Measurements from ENCODE around the gene ZNF239.
A peak's percentile ranks its signal among the peaks of the same experiment; 100 is the strongest.
"Not testable (repeated sequence)": the region's sequence is repeated elsewhere in the genome, so short reads cannot be mapped to it uniquely, and the experiment has no call there.

Gene ZNF239

DNA sequence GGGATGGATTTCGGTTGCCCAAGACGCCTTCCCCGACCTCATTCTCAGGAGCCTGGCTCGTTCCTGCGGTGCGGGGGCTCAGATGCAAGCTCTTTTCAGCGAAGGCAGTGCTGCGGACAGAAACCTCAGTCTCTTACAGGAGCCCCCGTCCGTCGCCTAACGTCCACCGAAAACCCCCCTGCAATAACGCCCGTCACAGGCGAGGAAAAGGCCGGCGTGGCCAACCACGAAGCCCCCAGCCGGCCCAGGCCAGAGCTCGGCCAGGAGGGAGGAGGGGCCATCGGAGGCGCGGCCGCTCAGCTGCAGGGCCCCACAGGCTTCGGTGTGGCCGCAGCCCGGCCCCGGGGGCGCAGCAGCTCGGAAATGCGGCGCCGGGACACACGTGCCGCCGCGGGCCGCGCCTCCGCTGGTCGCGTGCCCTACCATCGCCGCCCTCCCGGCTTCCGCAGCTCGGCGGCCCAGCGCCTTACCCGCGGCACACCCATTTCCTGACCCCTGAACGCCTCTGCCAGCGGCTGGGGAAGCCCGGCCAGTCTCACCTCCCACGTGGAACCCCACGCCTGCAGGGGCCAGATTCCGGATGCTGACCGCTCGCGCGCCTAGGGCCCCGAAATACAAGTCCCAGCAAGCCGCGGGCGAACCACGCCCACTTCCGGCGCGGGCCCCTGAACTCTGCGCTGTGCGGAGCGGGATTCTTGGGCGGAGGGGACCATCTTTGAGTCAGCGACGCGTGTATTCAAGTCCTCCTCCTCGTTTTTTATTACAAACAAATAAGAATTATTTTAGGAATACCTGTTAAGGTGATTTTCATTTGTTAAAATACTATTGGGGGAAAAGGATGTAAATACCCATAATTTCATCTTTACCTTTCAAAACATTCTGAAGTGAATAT lies at the start of gene ZNF239:
ZNF239 (minus strand) TSS at position 616 of the 892 bp plus-strand sequence. CDS start 16,537 bp downstream, outside the sequence.
- DNase-seq = peak; percentile 79

DNA sequence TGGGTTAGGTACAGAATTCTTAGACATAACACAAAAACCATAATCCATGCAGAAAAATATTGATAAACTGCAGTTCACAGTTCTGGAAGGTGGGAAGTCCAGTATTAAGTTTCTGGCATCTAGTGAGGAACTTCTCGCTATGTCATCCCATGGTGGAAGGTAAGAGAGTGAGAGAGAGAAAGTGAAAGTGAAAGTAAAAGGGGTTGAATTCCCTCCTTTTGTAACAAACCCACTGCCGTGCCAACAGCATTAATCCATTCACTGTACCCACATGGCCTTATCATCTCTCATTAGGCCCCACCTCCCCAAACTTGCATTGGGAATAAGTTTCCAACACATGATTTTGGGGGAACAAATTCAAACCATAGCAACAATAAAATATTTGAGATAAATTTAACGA lies 48.9 kb upstream of the ZNF239 start:
- DNase-seq = no peak

DNA sequence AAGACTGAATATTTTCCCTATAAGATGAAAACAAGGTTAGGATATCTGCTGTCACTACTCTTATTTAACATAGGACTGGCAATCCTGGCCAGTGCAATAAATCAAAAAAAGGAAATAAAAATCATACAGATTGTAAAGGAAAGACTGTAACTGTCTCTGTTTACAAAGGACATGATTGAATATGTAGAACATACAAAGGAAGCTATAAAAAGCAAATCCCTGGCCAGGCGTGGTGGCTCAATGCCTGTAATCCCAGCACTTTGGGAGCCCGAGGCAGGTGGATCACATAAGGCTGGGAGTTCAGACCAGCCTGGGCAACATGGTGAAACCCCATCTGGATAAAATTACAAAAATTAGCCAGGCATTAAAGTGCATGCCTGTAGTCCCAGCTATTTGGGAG lies 47.6 kb upstream of the ZNF239 start:
- DNase-seq = no peak

DNA sequence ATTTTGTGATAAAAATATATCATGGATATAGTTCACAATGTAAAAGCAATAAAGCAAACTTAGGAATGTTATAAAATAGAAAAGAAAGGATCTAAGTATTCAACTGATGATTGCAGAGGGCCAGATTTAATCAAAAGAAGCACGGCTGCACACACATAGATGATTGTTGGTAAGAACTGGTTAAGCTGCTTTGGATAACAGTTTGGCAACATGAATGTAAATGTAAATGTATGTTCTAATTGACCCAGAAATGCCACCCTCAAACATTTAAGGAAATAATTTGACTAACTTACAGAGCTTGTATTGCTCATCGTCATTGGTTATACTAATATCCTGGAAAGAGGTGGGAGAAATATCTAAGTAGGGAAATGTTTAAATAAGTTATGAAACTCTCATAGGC lies 45.0 kb upstream of the ZNF239 start:
- no peak for DNase-seq

DNA sequence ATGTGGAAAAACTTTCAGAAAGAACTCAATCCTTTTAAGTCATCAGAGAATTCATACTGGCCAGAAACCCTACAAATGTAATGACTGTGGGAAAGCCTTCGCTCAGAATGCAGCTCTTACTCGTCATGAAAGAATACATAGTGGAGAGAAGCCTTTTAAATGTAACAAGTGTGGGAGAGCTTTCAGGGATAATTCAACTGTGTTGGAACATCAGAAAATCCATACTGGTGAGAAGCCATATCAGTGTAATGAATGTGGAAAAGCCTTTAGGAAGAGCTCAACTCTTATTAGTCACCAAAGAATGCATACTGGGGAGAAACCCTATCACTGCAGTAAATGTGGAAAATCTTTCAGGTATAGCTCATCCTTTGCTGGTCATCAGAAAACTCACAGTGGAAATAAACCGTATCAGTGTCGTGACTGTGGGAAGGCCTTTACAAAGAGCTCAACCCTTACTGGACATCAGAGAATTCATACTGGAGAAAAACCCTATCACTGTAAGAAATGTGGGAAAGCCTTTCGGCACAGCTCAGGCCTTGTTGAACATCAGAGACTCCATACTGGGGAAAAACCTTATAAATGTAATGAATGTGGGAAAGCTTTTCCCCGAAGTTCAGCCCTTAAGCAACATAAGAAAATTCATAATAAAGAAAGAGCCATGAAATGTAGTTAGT lies 42.4 kb upstream of the ZNF239 start:
- DNase-seq = no peak

DNA sequence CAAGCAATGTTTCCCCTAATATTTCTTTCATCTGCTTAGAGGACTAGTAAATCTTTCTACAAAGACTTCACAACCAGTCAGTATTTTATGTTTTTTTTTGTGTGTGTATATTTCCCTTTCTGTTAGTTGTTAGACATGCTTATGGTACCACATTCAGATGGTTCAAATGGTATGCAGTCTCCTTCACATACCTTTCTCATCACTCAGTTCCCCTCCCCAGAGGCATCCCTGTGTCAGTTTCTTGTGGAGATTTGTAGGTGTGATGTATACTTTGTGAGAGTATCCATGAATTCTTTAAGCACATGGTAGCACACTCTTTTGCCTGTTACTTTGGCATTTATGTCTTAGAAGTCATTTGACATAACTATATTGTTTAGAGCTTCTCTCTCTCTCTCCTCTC lies 36.2 kb upstream of the ZNF239 start:
- DNase-seq = no peak

DNA sequence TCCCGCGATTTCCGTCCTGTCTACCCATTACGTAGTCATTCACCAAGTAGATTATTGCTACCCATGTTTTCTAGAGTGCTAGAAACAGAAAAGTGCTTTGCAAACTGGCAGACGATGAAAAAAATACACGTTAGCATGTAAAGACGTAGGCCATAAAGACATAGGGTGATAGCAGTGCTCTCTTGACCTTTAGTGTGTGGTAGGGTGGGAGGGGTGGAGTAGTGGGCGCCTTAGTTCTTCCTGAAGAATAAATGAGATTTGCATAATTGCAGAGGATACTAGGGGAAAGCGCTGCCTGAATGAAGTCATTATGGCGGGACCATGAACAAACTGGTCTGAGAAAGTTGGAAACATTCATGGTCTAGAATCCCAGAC lies 32.8 kb upstream of the ZNF239 start:
- no peak for DNase-seq

DNA sequence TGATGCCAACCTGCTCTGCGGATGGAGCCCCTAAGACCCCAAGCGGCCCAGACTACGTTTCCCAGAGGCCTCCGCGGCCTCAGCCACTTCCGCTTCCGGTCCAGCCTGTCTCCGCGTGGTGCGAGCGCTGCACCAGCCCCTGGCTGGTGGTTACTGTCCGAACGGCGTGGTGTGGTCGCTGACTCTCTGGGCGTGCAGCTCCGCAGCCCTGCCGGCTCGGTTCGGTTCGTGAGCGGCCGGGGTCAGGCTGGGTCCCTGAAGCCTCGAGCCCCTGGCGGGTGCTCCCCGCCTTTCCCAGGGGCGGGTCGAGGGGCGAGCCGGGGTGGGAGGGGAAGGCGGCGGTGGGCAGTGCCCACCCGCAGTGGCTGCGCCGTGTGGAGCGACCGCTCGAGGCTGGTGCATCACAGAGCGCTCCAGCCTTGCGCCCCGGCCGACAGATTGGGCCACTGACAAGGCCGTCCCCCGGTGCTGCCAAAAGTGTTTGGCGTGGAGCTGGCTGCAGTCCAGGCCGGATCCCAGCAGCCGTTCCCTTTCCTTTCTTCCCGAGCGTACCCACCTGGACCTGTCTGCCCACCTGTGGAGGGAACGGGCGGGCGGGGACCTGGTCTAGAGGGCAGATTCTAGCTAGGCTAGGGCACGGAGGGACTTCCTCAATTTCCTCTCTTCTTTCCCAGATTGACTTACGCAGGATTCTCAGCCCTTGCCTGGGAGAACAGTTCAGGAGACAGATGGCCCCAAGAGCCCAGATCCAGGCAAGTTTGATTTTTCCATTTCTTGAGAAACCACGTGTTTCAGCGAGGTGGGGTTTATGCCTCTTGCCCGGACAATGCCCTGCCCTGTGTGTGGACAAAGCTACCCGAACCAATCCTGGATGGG lies 32.1 kb upstream of the ZNF239 start, which contains the start of gene ZNF485:
ZNF485 (plus strand) TSS at position 116 of the 876 bp plus-strand sequence; CDS start at position 729, 613 bp downstream.
- peak; percentile 51 for DNase-seq

DNA sequence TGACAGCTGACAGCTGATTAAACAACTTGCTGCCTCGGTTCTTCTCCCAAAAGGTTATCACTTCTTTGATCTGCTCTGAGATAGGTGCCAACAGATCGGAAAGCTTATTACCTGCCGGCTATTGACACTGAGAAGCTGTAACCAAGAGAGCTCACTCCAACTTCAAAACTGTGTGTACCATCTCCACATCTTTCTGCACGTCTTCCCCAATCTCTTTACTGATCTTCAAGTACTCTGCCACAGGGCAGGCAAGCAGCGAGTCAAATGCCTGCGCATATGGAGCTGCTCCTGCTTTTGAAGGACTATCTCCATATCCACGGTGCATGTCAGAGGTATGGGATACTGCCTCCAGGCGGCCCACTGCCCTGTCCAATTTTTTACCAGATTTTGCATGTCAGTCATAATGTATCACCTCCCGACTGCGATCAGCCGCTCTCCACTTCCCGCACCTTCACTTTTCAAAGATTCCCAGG lies 31.5 kb upstream of the ZNF239 start:
- no peak for DNase-seq

DNA sequence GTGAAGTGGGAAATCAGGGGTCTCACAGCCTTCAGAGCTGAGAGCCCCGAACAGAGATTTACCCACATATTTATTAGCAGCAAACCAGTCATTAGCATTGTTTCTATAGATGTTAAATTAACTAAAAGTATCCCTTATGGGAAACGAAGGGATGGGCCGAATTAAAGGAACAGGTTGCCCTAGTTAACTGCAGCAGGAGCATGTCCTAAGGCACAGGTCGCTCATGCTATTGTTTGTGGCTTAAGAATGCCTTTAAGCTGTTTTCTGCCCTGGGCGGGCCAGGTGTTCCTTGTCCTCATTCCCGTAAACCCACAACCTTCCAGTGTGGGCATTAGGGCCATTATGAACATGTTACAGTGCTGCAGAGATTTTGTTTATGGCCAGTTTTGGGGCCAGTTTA lies 27.2 kb upstream of the ZNF239 start:
- not testable (repeated sequence) for DNase-seq

DNA sequence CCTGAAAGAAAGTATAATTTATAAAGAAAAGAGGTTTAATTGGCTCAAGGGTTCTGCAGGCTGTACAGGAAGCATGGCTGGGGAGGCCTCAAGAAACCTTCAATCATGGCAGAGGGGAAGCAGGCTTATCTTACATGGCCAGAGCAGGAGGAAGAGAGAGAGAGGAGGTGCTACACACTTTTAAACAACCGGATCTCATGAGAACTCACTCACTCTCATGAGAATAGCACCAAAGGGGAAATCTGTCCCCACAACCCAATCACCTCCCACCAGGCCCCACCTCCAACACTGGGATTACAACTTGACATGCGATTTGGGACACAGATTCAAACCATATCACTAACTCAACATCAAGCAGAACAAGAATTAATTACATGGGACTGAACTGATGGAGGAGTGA lies 24.9 kb upstream of the ZNF239 start:
- no peak for DNase-seq

DNA sequence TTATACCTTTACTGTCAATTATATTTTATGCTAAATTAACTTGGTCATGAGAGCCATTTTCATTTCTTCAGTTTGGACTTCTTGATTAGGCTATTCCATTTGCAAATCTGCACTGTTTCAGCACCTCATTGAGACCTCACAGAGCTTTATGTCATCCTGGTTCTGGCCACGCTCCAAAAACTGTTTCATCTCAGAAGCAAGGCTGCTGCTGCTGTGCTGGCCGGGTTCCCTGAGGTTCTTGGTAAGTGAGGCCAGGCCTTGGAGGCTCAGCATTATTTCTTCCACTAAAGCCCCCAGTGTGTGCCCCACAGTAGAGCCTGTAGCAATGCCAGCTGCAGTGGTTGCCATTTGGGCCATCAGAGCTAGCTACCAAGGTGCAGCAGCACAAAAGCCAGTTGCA lies 24.0 kb upstream of the ZNF239 start:
- no peak for DNase-seq

DNA sequence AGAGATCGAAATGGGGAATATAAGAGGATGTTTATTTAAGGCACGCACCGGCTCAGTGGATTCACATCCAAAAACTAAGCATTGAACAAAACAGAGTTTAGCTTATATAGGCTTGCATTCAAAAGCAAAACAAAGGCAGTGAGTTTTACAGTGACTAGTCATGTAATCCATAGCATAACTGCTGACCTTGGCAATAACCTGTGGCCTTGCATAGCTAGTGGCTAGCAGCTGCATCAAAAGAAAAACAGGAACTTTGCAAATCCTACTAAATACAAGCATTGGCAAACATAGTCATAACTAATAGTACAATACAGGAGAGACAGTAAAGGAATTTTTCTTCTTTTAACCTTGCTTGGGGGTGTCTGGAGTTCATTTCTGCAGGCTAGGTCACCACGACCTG lies 22.1 kb upstream of the ZNF239 start:
- DNase-seq = no peak

DNA sequence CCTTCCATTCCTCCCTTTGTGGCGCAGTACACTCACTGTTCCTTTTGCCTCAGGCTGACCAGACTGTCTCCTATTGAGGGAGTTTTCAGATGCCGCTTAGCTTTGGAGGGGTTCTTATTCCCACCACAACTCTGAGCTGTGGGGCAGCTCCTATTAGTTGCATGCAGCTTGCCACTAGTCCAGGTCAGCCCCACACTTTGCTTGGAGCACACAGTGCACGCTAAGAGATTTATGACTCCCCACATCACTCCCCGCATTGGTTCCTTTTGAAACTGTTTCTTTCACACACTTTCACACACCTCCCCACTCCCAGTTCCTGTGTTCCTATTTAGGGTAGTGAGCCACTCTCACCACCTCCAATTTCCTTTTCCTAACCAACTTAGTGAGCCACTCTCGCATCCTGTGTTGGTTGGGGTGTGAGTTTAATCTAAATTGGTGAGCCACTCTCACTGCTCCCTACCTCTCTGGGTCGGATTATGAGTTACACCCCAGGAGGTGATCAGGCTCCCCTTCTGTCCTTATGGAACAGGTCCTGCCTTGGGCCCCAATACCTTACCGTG lies 21.4 kb upstream of the ZNF239 start:
- no peak for DNase-seq

DNA sequence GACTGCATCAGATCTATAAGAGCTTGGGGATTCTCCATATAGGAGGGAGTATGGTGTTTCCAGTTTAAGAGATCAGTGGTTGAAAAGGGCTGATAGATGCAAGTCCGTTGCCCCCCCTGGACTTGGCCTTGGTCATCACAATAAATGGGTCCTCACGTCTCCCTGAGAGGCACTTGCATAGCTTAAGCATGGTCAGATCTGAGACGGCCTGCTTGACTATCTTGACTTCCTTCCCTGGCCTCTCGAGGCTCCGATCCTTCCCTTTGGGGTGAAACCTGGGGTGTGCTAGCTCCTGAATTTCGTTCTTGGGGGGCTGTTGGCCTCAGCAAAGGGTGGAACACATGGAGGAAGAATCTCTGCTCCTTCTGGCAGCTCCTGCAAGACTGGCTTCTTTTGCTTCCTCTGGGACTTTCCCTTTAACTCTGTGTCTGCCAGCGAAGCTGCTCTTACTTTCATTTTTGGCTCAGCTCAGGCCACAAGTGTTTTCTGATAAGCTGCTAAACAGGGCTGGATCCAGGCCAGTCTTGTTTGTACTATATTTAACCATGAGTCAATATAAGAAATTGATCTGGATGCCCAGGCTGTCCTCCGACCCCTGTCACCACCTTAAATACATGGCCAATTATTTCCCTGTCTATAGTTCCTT lies 20.7 kb upstream of the ZNF239 start:
- DNase-seq = peak; percentile 9

DNA sequence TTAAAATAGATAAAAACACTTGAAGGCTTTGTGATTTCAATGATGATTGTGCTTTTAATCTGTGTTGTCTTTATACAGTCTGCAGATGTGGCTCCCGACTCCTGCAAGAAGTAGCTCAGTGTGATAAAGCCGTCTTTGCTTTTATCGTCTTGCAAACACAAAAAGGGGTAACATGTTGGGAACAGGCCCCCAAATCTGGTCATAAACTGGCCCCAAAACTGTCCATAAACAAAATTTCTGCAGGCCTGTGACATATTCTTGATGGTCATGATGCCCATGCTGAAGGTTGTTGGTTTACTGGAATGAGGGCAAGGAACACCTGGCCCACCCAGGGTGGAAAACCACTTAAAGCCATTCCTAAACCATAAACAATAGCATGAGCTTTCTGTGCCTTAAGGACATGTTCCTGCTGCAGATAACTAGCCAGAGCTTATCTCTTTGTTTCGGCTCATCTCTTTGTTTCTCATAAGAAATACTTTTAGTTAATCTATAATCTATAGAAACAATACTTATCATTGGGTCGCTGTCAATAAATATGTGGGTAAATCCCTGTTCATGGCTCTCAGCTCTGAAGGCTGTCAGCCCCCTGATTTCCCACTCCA lies 17.0 kb upstream of the ZNF239 start:
- DNase-seq = no peak

DNA sequence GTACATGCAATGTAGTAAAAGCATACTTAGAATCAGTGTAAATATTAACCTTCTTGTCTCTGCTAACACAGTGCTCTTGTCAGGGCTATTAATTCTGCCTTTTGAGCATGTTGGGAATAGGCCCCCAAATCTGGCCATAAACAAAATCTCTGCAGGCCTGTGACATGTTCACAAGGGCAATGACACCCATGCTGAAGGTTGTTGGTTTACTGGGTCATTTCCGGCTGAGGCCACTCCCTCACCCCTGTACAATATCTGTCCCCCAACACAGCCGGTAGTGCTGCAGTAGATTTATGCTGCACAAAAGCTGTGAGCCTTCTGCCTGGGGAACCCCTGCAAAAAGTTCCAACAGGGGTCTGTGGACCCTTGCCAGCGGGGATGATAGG lies 12.3 kb upstream of the ZNF239 start:
- not testable (repeated sequence) for DNase-seq

DNA sequence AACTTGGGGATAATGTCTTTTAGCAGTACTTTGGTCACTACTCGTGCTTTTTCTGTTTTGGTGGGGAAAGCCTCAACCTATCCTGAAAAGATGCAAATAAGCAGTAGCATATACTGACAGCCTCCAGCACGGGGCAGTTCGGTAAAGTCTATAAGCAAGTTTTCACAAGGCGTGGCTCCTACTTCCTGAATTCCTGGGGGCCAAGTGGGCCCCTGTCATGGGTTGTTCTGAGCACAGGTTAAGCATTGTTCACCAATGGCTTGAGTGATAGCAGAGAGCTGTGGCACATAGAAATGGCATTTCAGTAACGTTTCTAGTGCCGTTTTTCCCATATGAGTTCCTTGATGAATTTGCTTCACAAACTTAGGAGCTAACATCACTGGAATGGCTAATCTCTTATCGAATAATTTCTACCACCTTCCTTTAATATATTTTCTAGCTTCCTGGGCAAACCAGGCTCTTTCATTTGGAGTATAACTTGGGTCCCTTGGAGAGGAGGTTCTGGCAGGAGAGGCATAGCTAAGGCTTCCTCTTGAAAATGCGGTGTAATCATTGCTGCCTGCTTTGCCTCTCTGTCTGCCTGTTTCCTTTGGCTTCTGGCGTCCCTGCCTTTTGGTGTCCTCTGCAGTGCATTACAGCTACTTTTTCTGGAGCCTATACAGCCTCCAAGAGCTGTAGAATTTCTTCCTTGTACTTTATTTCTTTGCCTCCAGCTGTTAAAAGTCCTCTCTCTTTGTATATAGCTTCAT lies 11.7 kb upstream of the ZNF239 start:
- DNase-seq = no peak

DNA sequence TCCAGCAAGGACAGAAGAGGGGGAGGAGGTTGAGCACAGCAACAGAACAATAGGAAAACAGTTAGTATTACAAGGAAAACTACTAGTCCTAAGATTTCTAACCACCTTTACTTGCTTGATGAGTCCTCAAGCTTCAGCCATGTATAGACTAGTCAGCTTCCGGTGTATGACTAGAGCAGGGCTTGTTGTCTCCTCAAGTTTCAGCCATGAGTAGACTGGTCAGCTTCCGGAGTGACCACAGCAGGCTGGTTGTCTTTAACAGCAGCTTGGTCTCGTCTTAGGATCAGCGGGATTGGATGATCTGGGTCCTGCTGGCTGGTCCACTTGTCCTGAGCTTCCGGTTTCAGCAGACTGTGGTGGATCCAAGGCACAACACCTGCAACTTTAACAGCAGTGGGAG lies 10.6 kb upstream of the ZNF239 start:
- DNase-seq = no peak

DNA sequence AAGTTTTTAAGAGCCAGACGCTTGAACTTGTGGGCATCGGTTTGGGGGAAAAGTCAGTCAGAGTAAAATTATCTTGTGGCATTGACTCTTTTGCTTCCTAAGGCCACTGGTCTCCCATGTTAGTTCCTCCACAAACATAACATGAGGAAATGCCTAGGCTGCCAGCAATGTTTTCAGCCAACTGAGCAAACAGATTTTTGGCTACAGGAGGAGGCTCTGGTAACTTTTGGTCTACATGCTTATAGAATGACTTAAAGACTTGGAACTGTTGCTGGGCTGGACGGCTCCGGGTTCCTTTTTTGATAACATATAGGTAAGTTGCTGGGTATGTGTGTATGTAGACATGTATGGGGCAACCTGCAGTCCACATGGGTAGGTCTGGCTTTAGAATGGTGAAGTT lies 9.6 kb upstream of the ZNF239 start:
- no peak for DNase-seq

DNA sequence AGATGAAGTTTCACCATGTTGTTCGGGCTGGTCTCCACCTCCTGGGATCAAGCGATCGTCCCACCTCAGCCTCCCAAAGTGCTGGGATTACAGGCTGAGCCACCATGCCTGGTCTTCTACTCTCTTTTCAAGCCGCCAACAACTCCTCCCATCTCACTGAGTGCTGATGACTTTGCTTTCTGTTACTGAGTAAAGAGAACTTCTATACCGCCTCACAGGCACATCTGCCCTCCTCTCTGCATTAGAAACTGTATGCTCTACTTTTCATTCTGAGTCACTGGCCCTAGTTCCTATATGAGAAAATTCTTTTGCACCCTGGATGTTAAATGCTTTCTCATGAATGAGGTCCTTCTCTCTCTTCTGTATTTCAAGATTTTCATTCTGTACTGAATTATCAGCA lies 2.2 kb upstream of the ZNF239 start:
- DNase-seq = peak; percentile 13

All from stimulated activated naive CD4-positive, alpha-beta T cell treated with Interleukin-2 at 50 U/mL for 16 hours (primary cell).